Stomach smooth muscle (tissue), 2 donors: ENCODE data around the gene PEAK3.

Source experiments
- H3K27ac ChIP-seq: one replicate; pipeline ENCODE4 v1.7.0; 2013; ENCODE audit warnings: mild to moderate bottlenecking, low read length, inconsistent platforms
- H3K27me3 ChIP-seq, 2 donors: one replicate each; pipeline ENCODE4 v1.7.0; 2013; ENCODE audit warnings: low read length in 2 of 2; ENCODE audit not compliant: insufficient read depth in 2 of 2, control insufficient read depth in 1 of 2
- H3K36me3 ChIP-seq, 2 donors: one replicate each; pipeline ENCODE4 v1.7.0; 2013; ENCODE audit warnings: low read length in 2 of 2; ENCODE audit not compliant: control insufficient read depth in 2 of 2, insufficient read depth in 2 of 2
- H3K4me1 ChIP-seq: one replicate; pipeline ENCODE4 v1.7.0; 2013; ENCODE audit warnings: low read length; ENCODE audit not compliant: control insufficient read depth, insufficient read depth
- H3K4me3 ChIP-seq, 2 donors: one replicate each; pipeline ENCODE4 v1.7.0; 2013; ENCODE audit warnings: low read length in 2 of 2
- H3K9ac ChIP-seq, 2 donors: one replicate each; pipeline ENCODE4 v1.7.0; 2013; ENCODE audit warnings: low read length in 2 of 2, mild to moderate bottlenecking in 1 of 2
- H3K9me3 ChIP-seq, 2 donors: one replicate each; pipeline ENCODE4 v1.7.0; 2013; ENCODE audit warnings: low read length in 2 of 2; ENCODE audit not compliant: control insufficient read depth in 2 of 2
- donor health status: healthy.
- donor health status: Pancreatic carcinoma.

Gene PEAK3

DNA sequence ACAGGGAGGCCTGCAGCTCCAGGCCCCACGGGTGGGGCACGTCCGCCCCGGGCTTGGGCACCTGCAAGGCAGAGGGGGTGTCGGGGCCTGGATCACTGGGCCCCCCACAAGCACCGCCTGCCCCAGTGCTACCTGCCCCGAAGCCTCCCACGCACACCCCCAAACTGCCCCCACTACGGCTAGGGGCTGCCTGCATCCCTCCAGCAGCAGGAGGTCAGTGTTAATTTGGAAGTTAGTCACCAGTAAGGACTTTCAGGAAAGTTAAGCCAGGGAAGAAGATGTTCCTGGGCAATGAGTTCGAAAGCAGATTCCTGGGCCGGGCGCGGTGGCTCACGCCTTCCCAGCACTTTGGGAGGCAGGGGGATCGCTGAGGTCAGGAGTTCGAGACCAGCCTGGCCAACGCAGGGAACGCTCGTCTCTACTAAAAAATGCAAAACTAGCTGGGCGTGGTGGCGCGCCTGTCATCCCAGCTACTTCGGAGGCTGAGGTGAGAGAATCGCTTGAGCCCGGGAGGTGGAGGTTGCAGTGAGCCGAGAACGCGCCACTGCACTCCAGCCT lies 5.5 kb downstream of the PEAK3 start:
- H3K9me3 ChIP-seq = no peaks in the 10 kb centered on the region
- H3K27me3 ChIP-seq = no peaks in the 10 kb centered on the region
- no peak overlapping the region for H3K9ac ChIP-seq
- peaks cover 40% of the 10 kb centered on the region for H3K4me1 ChIP-seq
- H3K27ac ChIP-seq = no peak overlapping the region
- H3K4me3 ChIP-seq = no peak overlapping the region
- H3K36me3 ChIP-seq = peaks cover 9 to 11% of the 10 kb centered on the region in 2 donors

DNA sequence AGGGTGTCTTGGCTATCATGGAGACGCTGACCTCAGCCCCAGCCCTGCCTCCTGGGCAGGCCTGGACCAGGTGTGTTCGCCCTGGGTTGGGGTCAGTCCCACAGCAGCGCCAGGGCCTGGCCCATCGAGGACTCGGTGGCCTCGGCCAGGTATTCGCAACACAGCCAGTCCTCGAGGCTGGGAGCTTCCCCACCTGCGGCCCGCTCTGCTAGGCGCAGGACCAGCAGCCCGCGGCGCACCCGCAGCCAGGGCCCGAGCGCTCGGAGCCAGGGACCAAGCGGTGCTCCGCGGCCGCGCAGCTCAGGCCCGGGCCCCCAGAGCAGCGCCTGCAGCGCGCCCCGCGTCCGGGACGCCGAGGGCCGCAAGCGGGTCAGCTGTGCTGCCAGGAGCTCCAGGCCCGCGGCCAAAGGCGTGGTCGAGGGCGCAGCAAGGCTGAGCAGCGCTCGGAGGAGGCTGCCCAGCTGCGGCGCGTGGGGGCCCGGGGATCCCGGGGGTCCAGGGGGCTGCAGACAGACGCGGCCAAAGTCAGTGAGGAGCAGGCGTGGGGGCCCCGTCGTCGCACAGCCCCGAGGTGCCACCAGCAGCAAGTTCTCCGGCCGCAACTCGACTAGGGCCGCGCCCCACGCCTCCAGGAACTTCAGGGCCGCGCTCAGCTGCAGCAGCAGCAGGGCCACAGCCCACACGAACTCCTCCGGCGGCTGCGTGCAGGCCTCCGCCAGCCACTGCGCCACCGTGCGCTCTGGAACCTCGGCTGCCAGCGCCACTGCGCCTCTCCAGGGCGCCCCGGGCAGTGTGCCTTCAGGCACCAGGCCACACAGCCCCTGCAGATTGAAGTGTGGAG lies 6.2 kb downstream of the PEAK3 start:
- Histone ChIP-seq H3K4me1 (peaks cover 47% of the 10 kb centered on the region), H3K27ac (no peak overlapping the region), H3K9me3 (no peaks in the 10 kb centered on the region), H3K9ac (no peak overlapping the region), H3K27me3 (no peaks in the 10 kb centered on the region), H3K4me3 (peak overlapping the region in 1 of 2 donors; percentile 15), H3K36me3 (peaks cover 9 to 11% of the 10 kb centered on the region in 2 donors)

DNA sequence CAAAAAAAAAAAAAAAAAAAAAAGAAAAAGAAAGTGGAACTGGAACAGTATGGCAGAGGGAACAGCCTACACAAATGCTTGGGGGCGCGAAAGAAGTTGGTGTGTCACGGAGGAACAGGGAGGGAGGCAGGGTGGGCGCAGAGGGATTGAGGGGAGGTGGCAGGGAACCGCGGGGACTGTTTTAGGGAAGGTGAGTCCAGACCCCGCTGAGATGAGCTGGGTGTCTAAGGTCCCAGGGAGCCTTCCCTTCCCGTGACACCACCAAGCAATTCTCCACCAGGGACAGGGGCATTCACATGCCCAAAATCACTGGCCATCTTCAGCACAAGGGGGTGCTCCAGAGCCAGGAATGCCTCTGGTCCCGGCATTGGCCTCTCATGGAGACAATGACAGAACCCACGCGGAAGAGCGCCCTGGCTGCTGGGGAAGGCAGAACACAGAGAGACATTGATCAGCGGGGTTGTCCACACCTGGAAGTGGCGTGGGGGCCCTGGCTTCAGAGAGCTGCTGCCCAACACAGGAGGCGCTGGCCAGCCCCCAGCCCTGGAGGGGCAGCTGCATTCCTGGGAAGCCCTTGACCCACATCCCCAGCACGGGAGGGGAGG lies 6.9 kb downstream of the PEAK3 start:
- H3K9me3 ChIP-seq = no peaks in the 10 kb centered on the region
- H3K27me3 ChIP-seq = no peaks in the 10 kb centered on the region
- no peak overlapping the region for H3K4me3 ChIP-seq
- peaks cover 47% of the 10 kb centered on the region for H3K4me1 ChIP-seq
- peaks cover 9 to 11% of the 10 kb centered on the region in 2 donors for H3K36me3 ChIP-seq
- no peak overlapping the region for H3K27ac ChIP-seq
- H3K9ac ChIP-seq = no peak overlapping the region

DNA sequence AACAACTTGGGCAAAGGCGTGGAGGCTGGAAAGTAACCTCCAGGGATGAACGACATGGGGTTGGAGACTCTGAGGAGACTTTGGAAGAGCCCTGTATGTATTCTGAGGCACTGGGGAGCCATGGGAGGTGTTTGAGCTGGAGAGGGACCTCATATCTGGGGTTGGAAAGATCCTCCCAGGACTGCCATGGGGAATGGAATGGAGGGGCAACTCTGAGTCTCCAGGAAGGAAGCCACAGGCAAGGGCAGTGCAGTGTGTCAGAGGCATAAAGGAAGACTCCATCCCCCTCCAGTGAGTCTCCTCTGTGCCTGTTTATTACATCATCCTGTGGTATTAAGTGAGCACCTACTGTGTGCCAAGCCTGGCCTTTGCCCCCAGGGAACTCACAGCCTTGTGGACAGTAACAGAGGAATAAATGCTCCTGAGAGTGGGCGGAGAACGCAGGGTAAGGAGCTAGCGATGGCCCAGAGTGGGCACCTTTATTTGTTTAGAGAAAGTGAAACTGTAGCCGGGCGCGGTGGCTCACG lies 7.7 kb downstream of the PEAK3 start:
- peak overlapping the region in 1 of 2 donors; percentile 48 for H3K9ac ChIP-seq
- peaks cover 47% of the 10 kb centered on the region for H3K4me1 ChIP-seq
- peak overlapping the region in 1 of 2 donors; percentile 65 for H3K4me3 ChIP-seq

DNA sequence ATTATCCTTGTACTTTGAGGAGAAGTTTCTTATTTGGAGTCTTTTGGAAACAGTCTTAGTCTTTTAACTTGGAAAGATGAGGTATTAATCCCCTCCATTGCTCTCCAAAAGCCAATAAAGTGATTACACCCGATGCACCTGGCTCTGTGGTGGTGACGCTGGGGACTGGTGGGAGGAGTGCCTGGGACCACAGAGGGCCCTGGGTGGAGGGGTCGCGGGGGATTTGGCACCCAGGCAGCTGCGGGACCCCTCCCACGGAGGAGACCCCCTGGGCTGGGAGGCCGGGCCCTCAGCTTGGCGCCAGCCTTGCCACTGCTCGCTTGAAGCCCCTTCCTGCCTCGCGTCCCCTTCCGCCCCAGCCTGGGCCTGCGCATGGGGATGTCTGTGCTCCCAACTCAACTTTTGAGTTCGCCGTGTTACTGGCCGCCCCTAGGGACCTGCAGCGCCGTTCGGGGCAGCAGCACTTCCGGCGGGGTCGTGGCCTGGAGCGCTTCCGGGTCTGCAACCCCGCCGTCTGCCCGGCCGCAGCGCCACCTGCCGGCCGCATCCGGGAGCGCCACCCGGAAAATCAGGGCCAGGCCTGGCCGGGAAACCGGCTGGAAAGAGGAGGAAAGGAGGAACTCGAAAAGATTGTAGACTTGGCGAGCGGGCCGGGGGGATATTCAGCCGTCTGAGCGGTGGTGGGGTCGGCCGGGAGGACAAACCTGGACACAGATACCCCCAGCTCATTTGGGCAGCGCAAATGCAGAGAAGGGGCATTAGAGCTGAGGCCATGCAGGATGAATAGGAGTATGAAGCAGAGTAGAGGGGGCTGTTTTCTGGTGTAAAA lies 8.4 kb downstream of the PEAK3 start:
- H3K27ac ChIP-seq = peak overlapping the region; percentile 66
- no peaks in the 10 kb centered on the region for H3K9me3 ChIP-seq
- peak overlapping the region in 1 of 2 donors; percentile 65 for H3K4me3 ChIP-seq
- no peaks in the 10 kb centered on the region for H3K27me3 ChIP-seq
- H3K4me1 ChIP-seq = peaks cover 47% of the 10 kb centered on the region
- H3K9ac ChIP-seq = peak overlapping the region in 1 of 2 donors; percentile 48
- peaks cover 9 to 11% of the 10 kb centered on the region in 2 donors for H3K36me3 ChIP-seq

More for the DNA sequence above, 7.7 kb downstream of the PEAK3 start:
- peaks cover 9 to 11% of the 10 kb centered on the region in 2 donors for H3K36me3 ChIP-seq
- no peaks in the 10 kb centered on the region for H3K27me3 ChIP-seq
- peak overlapping the region; percentile 66 for H3K27ac ChIP-seq
- H3K9me3 ChIP-seq = no peaks in the 10 kb centered on the region

DNA sequence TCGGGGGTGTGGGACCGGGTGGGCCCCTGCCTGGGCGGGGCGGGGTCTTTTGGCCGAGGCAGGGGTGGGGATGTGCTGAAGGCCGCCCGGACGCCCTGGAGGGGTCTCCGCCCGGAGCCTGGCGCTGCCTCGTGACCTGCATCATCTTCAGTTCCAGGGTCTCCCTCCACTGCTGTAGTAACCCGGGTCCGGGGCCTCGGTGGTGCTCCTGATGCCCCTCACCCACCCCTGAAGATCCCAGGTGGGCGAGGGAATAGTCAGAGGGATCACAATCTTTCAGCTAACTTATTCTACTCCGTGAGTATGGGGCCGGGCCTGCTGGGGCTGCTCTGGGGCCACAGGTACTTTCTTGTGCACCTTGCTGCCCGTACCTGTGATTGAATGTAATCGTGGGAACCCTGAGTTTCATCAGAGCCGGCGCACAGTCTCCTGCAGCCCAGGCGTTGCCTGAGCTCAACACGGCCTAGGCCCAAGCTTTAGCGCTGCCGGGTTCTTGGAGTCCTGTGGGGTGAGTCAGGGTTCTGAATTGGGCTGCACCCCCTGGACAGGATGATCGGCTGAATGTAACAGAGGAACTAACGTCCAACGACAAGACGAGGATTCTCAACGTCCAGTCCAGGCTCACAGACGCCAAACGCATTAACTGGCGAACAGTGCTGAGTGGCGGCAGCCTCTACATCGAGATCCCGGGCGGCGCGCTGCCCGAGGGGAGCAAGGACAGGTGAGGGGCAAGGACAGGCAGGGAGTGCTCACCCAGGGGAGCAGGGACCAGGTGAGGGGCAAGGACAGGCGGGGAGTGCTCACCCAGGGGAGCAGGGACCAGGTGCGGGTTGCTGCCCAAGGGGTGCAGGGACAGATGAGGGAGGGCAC lies 10.5 kb downstream of the PEAK3 start:
- Histone ChIP-seq H3K9ac (peak overlapping the region; percentile 62 to 89), H3K27me3 (no peaks in the 10 kb centered on the region), H3K27ac (peak overlapping the region; percentile 84), H3K36me3 (peaks cover 9 to 11% of the 10 kb centered on the region in 2 donors), H3K4me1 (peaks cover 51% of the 10 kb centered on the region), H3K4me3 (peak overlapping the region; percentile 78 to 93), H3K9me3 (no peaks in the 10 kb centered on the region)

DNA sequence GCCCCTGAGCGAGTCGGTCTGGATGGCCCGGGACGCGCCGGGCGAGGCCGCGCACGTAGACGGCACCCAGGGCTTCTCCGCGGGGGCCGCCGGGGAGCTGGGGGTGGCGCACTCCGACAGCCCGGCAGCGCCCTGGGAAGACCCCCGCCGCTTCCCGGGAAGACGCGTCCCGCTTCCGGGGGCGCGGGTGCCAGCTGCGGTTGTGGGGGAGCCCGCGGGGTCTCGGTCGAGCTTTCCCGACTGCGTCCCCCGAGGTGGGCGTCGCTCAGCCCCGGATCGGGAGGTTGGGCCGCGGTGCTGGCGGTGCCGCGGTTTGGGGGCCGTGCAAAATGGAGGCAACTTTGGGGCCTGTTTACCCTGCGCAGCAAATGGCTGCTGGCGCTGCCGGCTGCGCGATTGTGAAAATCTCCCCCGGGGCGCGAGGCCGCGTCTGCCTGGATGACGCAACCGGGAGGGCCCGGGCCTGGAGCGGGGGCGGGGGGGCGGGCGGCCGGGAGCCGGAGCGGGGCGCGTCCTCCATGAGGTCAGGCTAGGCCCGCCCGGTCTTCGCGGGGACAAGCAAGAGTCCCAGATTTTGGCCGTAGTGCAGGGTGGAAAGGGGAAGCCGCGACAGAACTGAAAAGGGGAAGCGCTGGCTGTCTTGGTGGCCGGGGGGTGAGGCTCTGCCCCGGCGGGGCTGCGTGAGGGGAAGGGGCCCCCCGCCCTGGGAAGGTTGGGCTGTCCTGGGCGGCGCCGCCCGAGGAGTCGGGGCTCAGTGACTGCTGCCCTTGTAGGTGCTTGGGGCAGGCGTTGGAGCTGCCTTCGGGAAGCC lies 11.3 kb downstream of the PEAK3 start:
- Histone ChIP-seq H3K36me3 (peaks cover 9 to 11% of the 10 kb centered on the region in 2 donors), H3K4me1 (peaks cover 45% of the 10 kb centered on the region), H3K27me3 (no peaks in the 10 kb centered on the region), H3K9me3 (no peaks in the 10 kb centered on the region), H3K9ac (peak overlapping the region; percentile 87 to 92), H3K27ac (peak overlapping the region; percentile 94), H3K4me3 (peak overlapping the region; percentile 87 to 93)

DNA sequence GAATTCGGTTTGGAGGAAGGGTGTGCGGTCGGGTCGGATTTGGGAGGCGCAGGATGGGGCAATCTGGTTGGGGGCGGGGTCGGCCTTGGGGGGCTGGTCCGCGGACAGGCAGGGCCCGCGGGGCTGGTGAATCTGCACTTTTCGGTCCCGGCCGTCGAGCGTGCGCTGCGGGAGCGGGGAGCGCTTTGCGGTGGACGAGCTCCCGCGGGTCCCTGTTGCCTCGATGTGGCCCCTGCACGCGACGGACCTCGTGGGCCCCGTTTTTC lies 11.9 kb downstream of the PEAK3 start:
- H3K4me1 ChIP-seq = peaks cover 39% of the 10 kb centered on the region
- H3K9ac ChIP-seq = peak overlapping the region; percentile 87 to 92
- H3K4me3 ChIP-seq = peak overlapping the region; percentile 87 to 93
- peak overlapping the region; percentile 94 for H3K27ac ChIP-seq
- H3K36me3 ChIP-seq = peaks cover 9 to 11% of the 10 kb centered on the region in 2 donors
- no peaks in the 10 kb centered on the region for H3K27me3 ChIP-seq
- no peaks in the 10 kb centered on the region for H3K9me3 ChIP-seq
